HuH-7.5 (cell line): ENCODE data around the gene UROS.

ENCODE experiments used
- DNase-seq: peaks from one replicate; pipeline ENCODE4 v3.0.0; 2011; ENCODE audit warnings: low spot score

UROS gene

GRCh38 chr10:125788156-125789034, 34.7 kb downstream of the UROS start:
- no peak for DNase-seq

GRCh38 chr10:125785791-125786190, 37.3 kb downstream of the UROS start:
- DNase-seq: no peak

GRCh38 chr10:125783957-125784356, 39.1 kb downstream of the UROS start:
- no peak for DNase-seq

- no peak for DNase-seq
These were observed 39.6 kb downstream of the UROS start for GRCh38 chr10:125783408-125783807.

- no peak for DNase-seq
These were observed 40.4 kb downstream of the UROS start for GRCh38 chr10:125782616-125783015.

- no peak for DNase-seq
These were observed 41.0 kb downstream of the UROS start for GRCh38 chr10:125782054-125782453.

- no peak for DNase-seq
These were observed 41.7 kb downstream of the UROS start for GRCh38 chr10:125781374-125781773.

- no peak for DNase-seq
These were observed 43.4 kb downstream of the UROS start for GRCh38 chr10:125779403-125780327.

GRCh38 chr10:125778556-125778955, 44.5 kb downstream of the UROS start:
- DNase-seq: no peak

GRCh38 chr10:125777806-125778205, 45.3 kb downstream of the UROS start:
- DNase-seq: no peak

GRCh38 chr10:125775491-125776106, 47.5 kb downstream of the UROS start, which contains the start of gene MMP21:
Gene MMP21 (minus strand): TSS chr10:125775821. CDS start chr10:125775821, 0 bp downstream.
- DNase-seq: no peak

GRCh38 chr10:125774581-125775191, 48.4 kb downstream of the UROS start:
- no peak for DNase-seq

GRCh38 chr10:125773687-125774543, 49.1 kb downstream of the UROS start:
- no peak for DNase-seq

GRCh38 chr10:125772864-125773180, 50.2 kb downstream of the UROS start:
- DNase-seq: no peak

- no peak for DNase-seq
These were observed 50.8 kb downstream of the UROS start for GRCh38 chr10:125772112-125772863.

- no peak for DNase-seq
These were observed 52.2 kb downstream of the UROS start for GRCh38 chr10:125770844-125771243.

- no peak for DNase-seq
These were observed 53.9 kb downstream of the UROS start for GRCh38 chr10:125769175-125769574.

GRCh38 chr10:125768219-125768855, 54.7 kb downstream of the UROS start:
- no peak for DNase-seq

- DNase-seq: no peak
These were observed 56.5 kb downstream of the UROS start for GRCh38 chr10:125766511-125766910.

- DNase-seq: no peak
These were observed 57.2 kb downstream of the UROS start for GRCh38 chr10:125765835-125766234.
